GM20431 (cell line): ENCODE data around the gene YWHAE.
"Not testable (repeated sequence)": the region's sequence is repeated elsewhere in the genome, so short reads cannot be mapped to it uniquely, and the experiment has no call there.

Experiments used
- in situ Hi-C: fragments of 300-500 bp; cut with MseI, MboI; formaldehyde crosslinking; loops from one replicate; pipeline ENCODE4 v1.15.0; 2020; ENCODE audit warnings: low sequenced_read_pairs; ENCODE audit not compliant: unreplicated experiment

YWHAE gene

DNA sequence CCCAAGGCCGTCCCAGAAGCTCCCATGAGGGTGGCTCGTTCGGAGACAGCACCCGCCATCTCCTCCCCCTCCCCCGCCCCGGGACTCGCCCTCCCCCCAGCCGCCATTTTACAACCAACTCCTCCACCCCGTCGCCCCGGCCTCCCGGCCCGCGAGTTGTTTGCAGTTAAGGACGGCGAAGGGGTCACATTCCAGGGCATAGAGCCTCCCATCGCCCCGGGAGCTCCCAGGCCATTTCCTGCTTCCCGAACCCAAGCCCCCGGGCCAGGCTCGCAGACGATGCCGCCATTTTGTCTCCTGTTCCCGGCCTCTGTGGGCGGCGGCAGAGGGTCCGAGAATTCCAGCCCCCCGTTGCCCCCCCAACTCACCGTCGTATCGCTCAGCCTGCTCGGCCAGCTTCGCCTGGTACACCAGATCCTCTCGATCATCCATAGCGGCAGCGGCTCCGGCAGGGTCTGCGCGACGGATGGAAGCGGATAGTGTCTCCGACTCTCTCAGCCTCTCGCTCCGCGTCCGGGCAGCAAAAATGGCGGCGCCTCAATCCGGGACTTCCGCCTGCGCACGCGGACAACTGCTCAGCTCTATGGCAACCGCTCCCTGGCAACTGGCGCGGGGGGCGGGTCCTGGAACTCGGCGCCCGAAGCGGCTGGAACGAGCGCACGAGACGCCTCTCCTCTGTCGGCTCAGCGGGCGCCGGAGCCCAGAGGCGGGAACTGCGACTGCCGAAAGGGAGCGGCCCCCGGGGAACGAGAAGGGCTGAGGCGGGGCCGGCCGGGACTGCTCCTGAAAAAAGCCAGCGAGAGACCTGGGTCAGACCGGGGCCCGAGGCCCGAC lies at the start of gene YWHAE:
TSS of gene YWHAE (minus strand) at position 544 of the 834 bp plus-strand sequence. CDS start at position 432, 112 bp downstream.
- in situ Hi-C loops = no loop called here

DNA sequence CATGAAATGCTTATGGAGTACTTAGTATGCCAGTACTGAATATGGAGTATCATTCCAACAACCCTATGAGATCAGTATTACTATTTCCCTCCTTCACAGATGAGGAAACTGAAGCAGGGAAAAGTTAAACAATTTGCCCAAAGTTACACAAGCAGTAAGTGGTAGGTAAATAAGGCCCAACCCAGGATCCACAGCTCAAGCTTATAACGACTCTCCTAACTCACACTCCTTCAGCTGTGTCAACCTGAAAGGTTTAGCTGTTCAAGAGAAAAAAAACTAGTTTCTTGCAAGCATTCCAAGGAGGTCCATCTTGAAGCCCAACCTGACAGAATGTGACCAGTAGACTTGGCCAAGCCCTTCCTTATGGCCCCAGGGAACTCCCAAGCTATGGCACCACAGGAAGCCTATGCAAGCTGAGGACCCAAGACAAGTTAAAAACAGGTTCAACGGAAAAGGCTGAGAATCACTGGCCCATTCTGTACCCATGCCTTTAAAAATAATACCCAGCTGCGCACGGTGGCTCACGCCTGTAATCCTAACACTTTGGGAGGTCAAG lies 49.5 kb upstream of the YWHAE start:
- in situ Hi-C loops = no loop called here

DNA sequence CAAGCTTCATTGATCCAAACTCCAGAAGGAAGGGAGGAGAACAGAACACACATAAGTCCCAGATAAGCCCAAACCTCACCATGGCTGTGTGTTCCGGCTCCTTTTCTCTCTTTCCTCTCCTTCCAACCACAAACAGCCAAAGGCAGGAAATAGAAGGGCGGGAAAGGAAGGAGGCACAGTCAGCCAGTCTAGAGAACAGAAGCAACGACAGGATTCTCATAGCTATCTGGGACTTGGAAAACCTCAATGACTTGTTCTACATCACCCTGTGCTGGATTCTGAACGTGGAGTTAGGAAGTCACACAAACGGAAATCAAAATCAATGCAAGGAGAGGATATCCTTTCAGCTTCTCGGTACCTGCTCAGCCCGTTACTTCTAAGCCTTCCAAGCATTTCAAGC lies 47.0 kb upstream of the YWHAE start:
- in situ Hi-C loops = no loop called here

- in situ Hi-C loops = no loop called here
Measured at GRCh38 chr17:1446201-1446600, 46.2 kb upstream of the YWHAE start.

DNA sequence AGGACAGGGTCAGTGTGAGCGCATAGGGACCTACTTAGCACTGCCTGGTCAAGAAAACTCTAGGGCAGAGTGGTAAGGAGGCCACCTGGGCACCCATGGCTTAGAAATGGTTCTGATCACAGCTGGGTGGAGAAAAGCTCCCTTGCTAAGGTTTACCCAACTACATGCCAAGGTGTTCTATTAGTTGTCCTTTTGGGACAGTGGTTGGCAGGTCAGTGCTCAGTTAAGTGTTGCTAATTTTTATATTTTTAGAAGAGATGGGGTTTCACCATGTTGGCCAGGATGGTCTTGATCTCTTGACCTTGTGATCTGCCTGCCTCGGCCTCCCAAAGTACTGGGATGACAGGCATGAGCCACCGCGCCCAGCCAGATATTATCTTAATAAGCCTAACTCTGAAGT lies 45.7 kb upstream of the YWHAE start:
- in situ Hi-C loops = not testable (repeated sequence)

- in situ Hi-C loops = not testable (repeated sequence)
Measured at GRCh38 chr17:1442721-1443120, 42.7 kb upstream of the YWHAE start.

- in situ Hi-C loops = no loop called here
Measured at GRCh38 chr17:1442187-1442586, 42.2 kb upstream of the YWHAE start.

- in situ Hi-C loops = no loop called here
Measured at GRCh38 chr17:1440921-1441320, 40.9 kb upstream of the YWHAE start.

GRCh38 chr17:1438593-1439083 lies 38.6 kb upstream of the YWHAE start:
- in situ Hi-C loops = no loop called here

GRCh38 chr17:1435326-1435725 lies 35.3 kb upstream of the YWHAE start:
- in situ Hi-C loops = no loop called here

GRCh38 chr17:1434150-1434549 lies 34.1 kb upstream of the YWHAE start:
- in situ Hi-C loops = no loop called here

- in situ Hi-C loops = no loop called here
Measured at GRCh38 chr17:1431631-1432104, 31.6 kb upstream of the YWHAE start.

DNA sequence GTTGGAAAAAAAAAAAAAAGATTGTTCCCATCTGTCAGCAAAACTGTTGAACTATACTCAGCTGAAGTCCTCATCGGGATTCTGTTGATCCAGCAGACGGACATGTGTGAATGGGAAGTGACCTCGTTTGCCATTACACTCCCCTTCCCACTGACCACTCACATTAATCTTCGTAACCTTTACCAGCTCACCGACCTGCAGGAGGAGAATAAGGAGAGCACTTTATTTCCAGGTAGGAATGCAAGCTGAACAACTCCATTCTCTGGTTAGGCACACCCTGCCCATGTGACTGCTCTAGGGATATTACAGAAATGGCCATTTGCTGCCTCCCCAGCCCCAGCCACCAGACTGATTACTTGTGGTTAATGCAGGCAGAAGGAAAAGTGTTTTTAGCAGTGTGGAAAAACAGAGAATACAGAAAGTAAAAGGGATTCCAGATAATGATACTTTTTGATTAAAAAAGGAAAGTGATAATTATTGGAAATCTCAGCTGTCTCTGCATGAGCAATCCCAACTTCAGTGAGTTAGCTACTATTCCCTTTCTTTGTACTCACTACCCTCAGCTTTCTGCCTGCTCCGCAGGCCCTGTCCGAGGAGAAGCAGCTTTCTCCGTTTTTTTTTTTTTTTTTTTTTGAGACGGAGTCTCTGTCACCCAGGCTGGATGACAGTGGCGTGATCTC lies 23.6 kb upstream of the YWHAE start:
- in situ Hi-C loops = no loop called here

GRCh38 chr17:1422885-1423284 lies 22.9 kb upstream of the YWHAE start:
- in situ Hi-C loops = no loop called here

GRCh38 chr17:1421470-1421869 lies 21.4 kb upstream of the YWHAE start:
- in situ Hi-C loops = no loop called here

DNA sequence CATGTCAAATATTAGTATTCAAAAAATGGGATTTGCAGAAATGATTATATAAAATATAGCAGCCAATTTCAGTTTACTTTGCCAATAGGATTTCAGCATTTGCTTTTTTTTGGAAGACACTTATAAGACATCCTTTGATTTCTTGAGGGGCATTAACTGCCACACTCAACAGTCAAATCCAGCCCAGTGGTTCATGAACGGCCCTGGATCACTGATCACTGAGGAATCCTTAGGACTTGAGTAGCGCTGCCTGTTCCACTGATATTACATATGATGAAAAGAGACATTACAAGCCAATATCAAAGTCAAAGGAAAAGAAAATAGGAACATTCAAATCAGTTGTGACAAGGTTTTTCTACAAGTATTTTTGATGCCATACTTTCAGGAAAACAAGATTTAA lies 21.0 kb upstream of the YWHAE start:
- in situ Hi-C loops = no loop called here

DNA sequence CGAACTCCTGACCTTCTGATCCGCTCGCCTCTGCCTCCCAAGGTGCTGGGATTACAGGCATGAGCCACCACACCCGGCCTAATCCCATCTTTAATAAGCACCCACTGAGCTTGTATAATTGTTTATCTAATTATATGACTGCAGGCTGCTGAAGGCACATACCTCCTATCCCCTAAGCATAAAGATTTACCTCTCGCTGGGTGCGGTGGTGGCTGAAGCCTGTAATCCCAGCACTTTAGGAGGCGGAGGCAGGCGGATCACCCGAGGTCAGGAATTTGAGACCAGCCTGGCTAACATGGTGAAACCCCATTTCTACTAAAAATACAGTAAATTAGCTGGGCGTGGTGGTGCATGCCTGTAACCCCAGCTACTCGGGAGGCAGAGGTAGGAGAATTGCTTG lies 20.1 kb upstream of the YWHAE start:
- in situ Hi-C loops = no loop called here

- in situ Hi-C loops = not testable (repeated sequence)
Measured at GRCh38 chr17:1418476-1418875, 18.5 kb upstream of the YWHAE start.

DNA sequence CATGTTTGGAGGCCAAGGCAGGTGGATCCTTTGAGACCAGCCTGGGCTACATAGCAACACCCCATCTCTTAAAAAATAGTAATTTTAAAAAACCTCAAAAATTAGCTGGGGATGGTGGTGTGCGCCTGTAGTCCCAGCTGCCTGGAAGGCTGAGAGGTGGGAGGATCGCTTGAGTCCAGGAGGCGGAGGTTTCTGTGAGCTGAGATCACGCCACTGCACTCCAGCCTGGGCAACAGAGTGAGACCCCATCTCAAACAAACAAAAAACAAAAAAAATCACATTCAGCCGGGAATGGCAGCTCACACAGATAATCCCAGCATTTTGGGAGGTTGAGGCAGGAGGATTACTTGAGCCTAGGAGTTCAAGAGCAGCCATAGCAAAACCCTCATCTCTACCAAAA lies 16.4 kb upstream of the YWHAE start:
- in situ Hi-C loops = no loop called here

- in situ Hi-C loops = no loop called here
Measured at GRCh38 chr17:1414634-1415033, 14.6 kb upstream of the YWHAE start.

DNA sequence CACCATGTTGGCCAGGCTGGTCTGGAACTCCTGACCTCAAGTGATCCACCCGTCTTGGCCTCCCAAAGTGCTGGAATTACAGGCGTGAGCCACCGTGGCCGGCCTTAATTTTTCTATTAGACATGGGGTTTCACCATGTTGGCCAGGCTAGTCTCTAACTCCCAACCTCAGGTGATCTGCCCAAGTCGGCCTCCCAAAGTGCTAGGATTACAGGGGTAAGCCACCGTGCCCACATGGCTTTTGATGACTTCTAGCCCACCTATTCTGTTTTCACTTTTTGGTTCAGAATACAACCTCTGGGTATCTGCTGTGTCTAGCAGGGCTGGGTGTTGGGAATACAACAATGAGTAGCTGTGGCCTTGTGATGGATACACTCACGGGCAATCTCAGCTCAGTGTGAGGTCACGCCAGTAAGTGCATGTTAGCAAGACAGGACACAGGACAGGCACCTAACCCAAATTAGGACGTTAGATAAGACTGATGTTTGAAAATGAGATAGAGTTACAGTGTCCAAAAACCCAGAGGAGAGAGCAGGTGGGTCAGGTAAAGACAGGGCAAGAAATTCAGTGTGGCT lies 14.1 kb upstream of the YWHAE start:
- in situ Hi-C loops = no loop called here
